LHCN-M2 (cell line): ENCODE data around the gene SERPINB5. TPM values are rescaled to one million over a fixed set of nuclear protein-coding genes. Genes with fewer than 3 reads are reported as not detected.

Experiments
- DNase-seq: peaks from one replicate; pipeline ENCODE4 v3.0.0-alpha.2; 2012; ENCODE audit warnings: low read depth
- total RNA-seq: library from RNA; depleted of rRNA; stranded (reverse); fragments of >200 nt; gene quantifications from 2 replicates; pipeline ENCODE4 v1.2.3, GENCODE V29; 2014; rRNA removed

SERPINB5 gene
- total RNA-seq, 1 experiment from 2014 or later = not detected

DNA sequence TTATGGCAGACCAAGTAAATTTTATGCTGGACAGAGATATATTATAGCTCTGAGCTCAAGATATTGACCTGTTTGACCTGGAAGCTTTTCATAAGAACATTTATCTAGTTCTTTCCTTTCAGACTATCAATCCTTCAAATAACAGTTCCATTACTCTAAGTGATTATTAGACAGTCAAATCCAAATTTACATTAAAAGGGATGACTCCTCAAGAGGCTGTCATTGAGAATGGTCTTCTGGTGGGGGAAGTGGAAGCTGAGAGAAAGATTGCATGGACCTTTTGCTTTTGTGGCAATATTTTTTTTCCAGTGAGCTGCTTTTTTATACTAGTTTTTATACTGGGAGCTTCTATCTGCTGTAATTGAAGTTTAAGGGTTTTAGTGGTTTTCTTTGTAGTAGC lies 50.5 kb downstream of the SERPINB5 start:
- DNase-seq = no peak

GRCh38 chr18:63528863-63529492 lies 52.2 kb downstream of the SERPINB5 start:
- no peak for DNase-seq

GRCh38 chr18:63532471-63532870 lies 55.7 kb downstream of the SERPINB5 start:
- no peak for DNase-seq

GRCh38 chr18:63534615-63535014 lies 57.9 kb downstream of the SERPINB5 start:
- DNase-seq = no peak

- peak; percentile 68 for DNase-seq
These were observed 63.2 kb downstream of the SERPINB5 start for GRCh38 chr18:63539904-63540510.

DNA sequence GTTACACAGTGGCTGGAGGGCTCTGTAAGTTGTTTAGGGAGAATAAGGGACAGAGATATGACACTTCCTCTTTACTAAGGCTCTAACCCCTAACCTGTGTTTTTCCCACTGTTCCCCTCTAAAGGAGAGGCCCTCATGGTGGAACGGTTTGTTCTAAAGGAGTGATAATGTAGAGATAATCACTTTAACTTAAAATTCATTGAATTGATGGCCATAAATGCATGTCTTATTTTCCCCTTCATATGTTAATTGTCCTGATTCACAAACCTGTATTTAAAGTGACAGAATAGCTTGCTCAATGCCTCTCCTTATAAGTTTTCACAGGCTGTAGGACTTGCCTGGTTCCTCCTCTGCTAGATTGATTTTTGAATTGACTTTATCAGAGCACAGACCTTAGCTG lies 65.3 kb downstream of the SERPINB5 start, which contains the start of gene SERPINB12:
Gene SERPINB12, plus strand, starts transcription at position 301 of the 400 bp plus-strand sequence. CDS start 13,791 bp downstream, outside the sequence.
- no peak for DNase-seq

DNA sequence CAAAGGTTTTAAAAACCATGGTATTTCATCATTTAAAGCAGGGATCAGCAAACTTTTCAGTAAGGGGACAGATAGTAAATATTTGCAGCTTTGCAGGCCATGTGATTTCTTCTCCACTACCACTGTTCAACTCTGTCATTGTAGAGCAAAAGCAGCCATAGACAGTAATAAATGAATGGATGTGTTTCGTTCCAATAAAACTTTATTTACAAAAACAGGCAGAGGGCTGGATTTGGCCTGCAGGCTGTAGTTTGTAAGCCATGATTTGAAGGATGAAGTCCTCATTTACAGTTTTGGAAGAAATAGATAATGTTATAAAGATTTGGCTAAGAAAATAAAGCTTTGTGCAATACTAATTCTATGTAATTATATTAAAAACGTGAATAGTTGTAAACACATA lies 67.3 kb downstream of the SERPINB5 start:
- DNase-seq = no peak

- no peak for DNase-seq
These were observed 68.2 kb downstream of the SERPINB5 start for GRCh38 chr18:63545000-63545399.

- no peak for DNase-seq
These were observed 73.3 kb downstream of the SERPINB5 start for GRCh38 chr18:63550068-63550467.

- DNase-seq = no peak
These were observed 75.0 kb downstream of the SERPINB5 start for GRCh38 chr18:63551769-63552168.

DNA sequence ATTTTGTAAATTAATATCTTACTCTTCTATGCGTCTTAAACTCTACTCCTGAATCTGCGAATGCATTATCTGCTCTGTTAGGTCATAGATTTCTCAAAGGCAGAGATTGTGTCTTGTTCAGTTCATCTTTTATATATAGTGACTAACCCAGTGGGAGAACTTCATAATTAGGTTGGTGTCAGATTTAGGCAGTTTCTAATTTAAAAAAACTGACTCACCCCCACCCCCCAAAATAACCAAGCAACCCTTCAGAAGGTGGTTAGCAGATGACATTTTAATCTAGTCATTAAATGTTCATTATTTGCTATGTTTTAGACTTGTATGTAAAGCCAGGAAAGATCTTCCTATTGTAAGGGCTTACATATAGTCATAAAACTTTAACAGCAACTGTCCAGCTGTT lies 75.8 kb downstream of the SERPINB5 start:
- no peak for DNase-seq

DNA sequence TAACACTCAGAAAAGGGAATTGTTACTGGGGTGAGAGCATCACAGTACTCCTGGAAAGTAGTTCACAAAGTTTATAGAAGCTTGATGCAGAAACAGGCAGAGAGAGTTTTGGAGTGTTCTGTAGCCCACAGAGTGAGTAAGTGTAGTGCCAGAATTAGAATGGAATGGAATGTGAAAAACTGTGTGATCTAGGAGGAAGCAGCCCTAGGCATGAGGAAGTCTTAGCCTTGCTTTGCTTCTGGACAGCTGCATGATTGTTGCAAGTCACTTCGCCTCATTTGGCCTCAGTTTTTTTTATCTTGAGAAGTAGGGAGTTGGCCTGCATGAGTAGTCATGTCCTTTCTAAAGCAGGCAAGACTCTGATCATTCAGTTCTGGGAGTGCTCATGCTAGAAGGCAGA lies 76.3 kb downstream of the SERPINB5 start:
- peak; percentile 98 for DNase-seq

Other genes starting within 250 kb of the SERPINB5 start
- 2.2 and 2.5 TPM in 2 replicates for gene BCL2, start 157.2 kb upstream of the SERPINB5 start, total RNA-seq
- gene KDSR, start 109.8 kb upstream of the SERPINB5 start, total RNA-seq = 33.2 and 37.6 TPM in 2 replicates
- 40.3 and 45.5 TPM in 2 replicates for gene VPS4B, start 54.5 kb upstream of the SERPINB5 start, total RNA-seq
- gene SERPINB12, start 65.4 kb downstream of the SERPINB5 start, total RNA-seq = 0.29 TPM in 1 of 2 replicates, not detected in the other
- gene SERPINB13, start 110.4 kb downstream of the SERPINB5 start, total RNA-seq = not detected in 2 replicates
- gene SERPINB4, start 167.3 kb downstream of the SERPINB5 start, total RNA-seq = not detected in 2 replicates
- gene SERPINB3, start 184.9 kb downstream of the SERPINB5 start, total RNA-seq = not detected in 2 replicates
- not detected in 2 replicates for gene SERPINB11, start 226.0 kb downstream of the SERPINB5 start, total RNA-seq